ENCODE data around the gene ZC3H15.
"Not testable (repeated sequence)": the region's sequence is repeated elsewhere in the genome, so short reads cannot be mapped to it uniquely, and the experiment has no call there.

DNA sequence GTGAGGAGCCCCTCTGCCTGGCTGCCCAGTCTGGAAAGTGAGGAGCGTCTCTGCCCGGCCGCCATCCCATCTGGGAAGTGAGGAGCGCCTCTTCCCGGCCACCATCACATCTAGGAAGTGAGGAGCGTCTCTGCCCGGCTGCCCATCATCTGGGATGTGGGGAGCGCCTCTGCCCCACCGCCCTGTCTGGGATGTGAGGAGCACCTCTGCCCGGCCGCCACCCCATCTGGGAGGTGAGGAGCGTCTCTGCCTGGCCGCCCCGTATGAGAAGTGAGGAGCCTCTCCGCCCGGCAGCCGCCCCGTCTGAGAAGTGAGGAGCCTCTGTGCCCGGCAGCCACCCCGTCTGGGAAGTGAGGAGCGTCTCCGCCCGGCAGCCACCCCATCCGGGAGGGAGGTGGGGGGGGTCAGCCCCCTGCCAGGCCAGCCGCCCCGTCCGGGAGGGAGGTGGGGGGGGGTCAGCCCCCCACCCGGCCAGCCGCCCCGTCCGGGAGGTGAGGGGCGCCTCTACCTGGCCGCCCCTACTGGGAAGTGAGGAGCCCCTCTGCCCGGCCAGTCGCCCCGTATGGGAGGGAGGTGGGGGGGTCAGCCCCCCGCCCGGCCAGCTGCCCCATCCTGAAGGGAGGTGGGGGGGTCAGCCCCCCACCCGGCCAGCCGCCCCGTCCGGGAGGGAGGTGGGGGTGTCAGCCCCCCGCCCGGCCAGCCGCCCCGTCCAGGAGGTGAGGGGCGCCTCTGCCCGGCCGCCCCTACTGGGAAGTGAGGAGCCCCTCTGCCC lies 13.2 kb upstream of the ZC3H15 start:
- TF ChIP-seq, protein P1, sequence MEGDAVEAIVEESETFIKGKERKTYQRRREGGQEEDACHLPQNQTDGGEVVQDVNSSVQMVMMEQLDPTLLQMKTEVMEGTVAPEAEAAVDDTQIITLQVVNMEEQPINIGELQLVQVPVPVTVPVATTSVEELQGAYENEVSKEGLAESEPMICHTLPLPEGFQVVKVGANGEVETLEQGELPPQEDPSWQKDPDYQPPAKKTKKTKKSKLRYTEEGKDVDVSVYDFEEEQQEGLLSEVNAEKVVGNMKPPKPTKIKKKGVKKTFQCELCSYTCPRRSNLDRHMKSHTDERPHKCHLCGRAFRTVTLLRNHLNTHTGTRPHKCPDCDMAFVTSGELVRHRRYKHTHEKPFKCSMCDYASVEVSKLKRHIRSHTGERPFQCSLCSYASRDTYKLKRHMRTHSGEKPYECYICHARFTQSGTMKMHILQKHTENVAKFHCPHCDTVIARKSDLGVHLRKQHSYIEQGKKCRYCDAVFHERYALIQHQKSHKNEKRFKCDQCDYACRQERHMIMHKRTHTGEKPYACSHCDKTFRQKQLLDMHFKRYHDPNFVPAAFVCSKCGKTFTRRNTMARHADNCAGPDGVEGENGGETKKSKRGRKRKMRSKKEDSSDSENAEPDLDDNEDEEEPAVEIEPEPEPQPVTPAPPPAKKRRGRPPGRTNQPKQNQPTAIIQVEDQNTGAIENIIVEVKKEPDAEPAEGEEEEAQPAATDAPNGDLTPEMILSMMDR (IDR thresholded peaks at IDR 0.05): not testable (repeated sequence)
- TF ChIP-seq POLR2A (IDR thresholded peaks at IDR 0.05): not testable (repeated sequence)
